Neural progenitor cell (in vitro differentiated cells): Measurements from ENCODE around the gene TGFBR3. TPM values are rescaled to one million over a fixed set of nuclear protein-coding genes. Genes with fewer than 3 reads are reported as not detected.
A peak's percentile ranks its signal among the peaks of the same experiment; 100 is the strongest.

Experiments used
- DNase-seq: peaks from one replicate; pipeline ENCODE4 v3.0.0-alpha.2; 2016; ENCODE audit warnings: low spot score
- H2AFZ ChIP-seq: fragments of 200-600 bp; sonication (generic); replicated peaks from 2 replicates; pipeline ENCODE4 v1.6.1; 2016; ENCODE audit warnings: antibody characterized with exemption
- H3F3A ChIP-seq: fragments of 200-600 bp; sonication (generic); 2 replicates; pipeline ENCODE4 v1.6.1; 2016; ENCODE audit warnings: antibody characterized with exemption, low read depth
- H3K27ac ChIP-seq: fragments of 200-600 bp; sonication (generic); 2 replicates; pipeline ENCODE4 v1.5.1; 2016; ENCODE audit warnings: mild to moderate bottlenecking
- H3K27me3 ChIP-seq: fragments of 200-600 bp; sonication (generic); 2 replicates; pipeline ENCODE4 v1.6.1; 2016; ENCODE audit warnings: mild to moderate bottlenecking, moderate library complexity
- H3K36me3 ChIP-seq: fragments of 200-600 bp; sonication (generic); 2 replicates; pipeline ENCODE4 v1.5.1; 2016
- H3K4me1 ChIP-seq: fragments of 200-600 bp; sonication (generic); 2 replicates; pipeline ENCODE4 v1.6.1; 2016; ENCODE audit warnings: mixed run types
- H3K4me2 ChIP-seq: fragments of 200-600 bp; sonication (generic); 2 replicates; pipeline ENCODE4 v1.6.1; 2016
- H3K4me3 ChIP-seq: fragments of 200-600 bp; sonication (generic); 2 replicates; pipeline ENCODE4 v1.5.1; 2016
- H3K79me2 ChIP-seq: fragments of 200-600 bp; sonication (generic); 2 replicates; pipeline ENCODE4 v1.6.1; 2016; ENCODE audit warnings: low read depth
- H3K9ac ChIP-seq: fragments of 200-600 bp; sonication (generic); 2 replicates; pipeline ENCODE4 v1.6.1; 2016
- H3K9me3 ChIP-seq: fragments of 200-600 bp; sonication (generic); 2 replicates; pipeline ENCODE4 v1.5.1; 2016; ENCODE audit warnings: low read depth
- H4K20me1 ChIP-seq: fragments of 200-600 bp; sonication (generic); 2 replicates; pipeline ENCODE4 v1.6.1; 2016; ENCODE audit warnings: low read depth
- H3K27ac Mint-ChIP-seq: 3 replicates; pipeline ENCODE4 v1.8.0; 2021; ENCODE audit warnings: mixed read lengths
- H3K27me3 Mint-ChIP-seq: 2 replicates; pipeline ENCODE4 v1.8.0; 2022; ENCODE audit warnings: low read depth, mild to moderate bottlenecking, inconsistent platforms, moderate library complexity, mixed read lengths; ENCODE audit not compliant: insufficient read depth
- H3K36me3 Mint-ChIP-seq: 3 replicates; pipeline ENCODE4 v1.8.0; 2021; ENCODE audit warnings: mixed read lengths
- H3K4me1 Mint-ChIP-seq: 3 replicates; pipeline ENCODE4 v1.8.0; 2021; ENCODE audit warnings: mixed read lengths
- H3K4me3 Mint-ChIP-seq: 3 replicates; pipeline ENCODE4 v1.8.0; 2021; ENCODE audit warnings: mild to moderate bottlenecking, moderate library complexity, mixed read lengths
- H3K9me3 Mint-ChIP-seq: 3 replicates; pipeline ENCODE4 v1.8.0; 2020; ENCODE audit warnings: mixed read lengths
- CTCF ChIP-seq: fragments of 200-600 bp; sonication (generic); IDR thresholded peaks from 2 replicates; pipeline ENCODE4 v1.5.1; 2017; ENCODE audit warnings: antibody characterized with exemption, mild to moderate bottlenecking
- EZH2 ChIP-seq: fragments of 200-600 bp; sonication (generic); IDR thresholded peaks from 2 replicates; pipeline ENCODE4 v1.6.1; 2017; ENCODE audit warnings: antibody characterized with exemption, mild to moderate bottlenecking, moderate library complexity
- EZH2phosphoT487 ChIP-seq: fragments of 200-600 bp; sonication (generic); IDR thresholded peaks from 2 replicates; pipeline ENCODE4 v1.6.1; 2017; ENCODE audit warnings: antibody characterized with exemption
- total RNA-seq: library from RNA; depleted of rRNA; stranded (reverse); fragments of >200 nt; gene quantifications from 2 replicates; pipeline ENCODE4 v1.2.3, GENCODE V29; 2015; ENCODE audit warnings: low replicate concordance

Gene TGFBR3
- total RNA-seq, 1 donor from 2014 or later, result 11.8 TPM

- no peaks in the 10 kb centered on the region for H3K9me3 Mint-ChIP-seq
- Histone ChIP-seq H3K4me1 (no peaks in the 10 kb centered on the region), H3K9me3 (no peaks in the 10 kb centered on the region), H3F3A (no peaks in the 10 kb centered on the region), H3K79me2 (no peaks in the 10 kb centered on the region), H3K4me2 (no peak overlapping the region), H3K9ac (no peak overlapping the region), H3K36me3 (no peaks in the 10 kb centered on the region), H2AFZ (no peak overlapping the region), H4K20me1 (no peaks in the 10 kb centered on the region), H3K27me3 (no peaks in the 10 kb centered on the region), H3K4me3 (no peak overlapping the region), H3K27ac (no peak overlapping the region)
- H3K36me3 Mint-ChIP-seq, result peaks cover 19% of the 10 kb centered on the region
- no peak overlapping the region for H3K4me3 Mint-ChIP-seq
- TF ChIP-seq EZH2phosphoT487 (no peak), EZH2 (no peak), CTCF (no peak)
- H3K27me3 Mint-ChIP-seq, result no peaks in the 10 kb centered on the region
- H3K4me1 Mint-ChIP-seq, result peaks cover 4% of the 10 kb centered on the region
- no peak for DNase-seq
- H3K27ac Mint-ChIP-seq, result no peak overlapping the region
These were observed 161.3 kb downstream of the TGFBR3 start for GRCh38 chr1:91724644-91725043.

GRCh38 chr1:91724231-91724630 lies 161.7 kb downstream of the TGFBR3 start:
- TF ChIP-seq CTCF (no peak), EZH2phosphoT487 (no peak), EZH2 (no peak)
- Histone ChIP-seq H3K9ac (no peak overlapping the region), H3K27ac (no peak overlapping the region), H3K79me2 (no peaks in the 10 kb centered on the region), H2AFZ (no peak overlapping the region), H3K4me1 (no peaks in the 10 kb centered on the region), H3K36me3 (no peaks in the 10 kb centered on the region), H4K20me1 (no peaks in the 10 kb centered on the region), H3K4me2 (no peak overlapping the region), H3K9me3 (no peaks in the 10 kb centered on the region), H3K4me3 (no peak overlapping the region), H3F3A (no peaks in the 10 kb centered on the region), H3K27me3 (no peaks in the 10 kb centered on the region)
- no peak overlapping the region for H3K4me3 Mint-ChIP-seq
- no peaks in the 10 kb centered on the region for H3K27me3 Mint-ChIP-seq
- peaks cover 4% of the 10 kb centered on the region for H3K4me1 Mint-ChIP-seq
- H3K9me3 Mint-ChIP-seq, result no peaks in the 10 kb centered on the region
- peaks cover 21% of the 10 kb centered on the region for H3K36me3 Mint-ChIP-seq
- no peak overlapping the region for H3K27ac Mint-ChIP-seq
- no peak for DNase-seq

GRCh38 chr1:91720044-91720443 lies 165.9 kb downstream of the TGFBR3 start:
- H3K4me1 Mint-ChIP-seq, result no peaks in the 10 kb centered on the region
- no peaks in the 10 kb centered on the region for H3K9me3 ChIP-seq

More at GRCh38 chr1:91720044-91720443, 165.9 kb downstream of the TGFBR3 start:
- no peak for TF ChIP-seq EZH2phosphoT487
- no peak for TF ChIP-seq CTCF
- TF ChIP-seq EZH2, result no peak
- H3K27ac Mint-ChIP-seq, result peak overlapping the region; percentile 46
- Histone ChIP-seq H3K79me2 (no peaks in the 10 kb centered on the region), H3K4me2 (no peak overlapping the region), H2AFZ (no peak overlapping the region), H3K9ac (no peak overlapping the region), H4K20me1 (no peaks in the 10 kb centered on the region), H3F3A (no peaks in the 10 kb centered on the region), H3K4me1 (no peaks in the 10 kb centered on the region), H3K27ac (no peak overlapping the region), H3K4me3 (no peak overlapping the region), H3K36me3 (no peaks in the 10 kb centered on the region), H3K27me3 (no peaks in the 10 kb centered on the region)
- H3K27me3 Mint-ChIP-seq, result no peaks in the 10 kb centered on the region
- peaks cover 20% of the 10 kb centered on the region for H3K36me3 Mint-ChIP-seq
- DNase-seq, result no peak
- no peak overlapping the region for H3K4me3 Mint-ChIP-seq
- no peaks in the 10 kb centered on the region for H3K9me3 Mint-ChIP-seq
